ENCODE measurements around the gene TSPYL6.

Gene TSPYL6

DNA sequence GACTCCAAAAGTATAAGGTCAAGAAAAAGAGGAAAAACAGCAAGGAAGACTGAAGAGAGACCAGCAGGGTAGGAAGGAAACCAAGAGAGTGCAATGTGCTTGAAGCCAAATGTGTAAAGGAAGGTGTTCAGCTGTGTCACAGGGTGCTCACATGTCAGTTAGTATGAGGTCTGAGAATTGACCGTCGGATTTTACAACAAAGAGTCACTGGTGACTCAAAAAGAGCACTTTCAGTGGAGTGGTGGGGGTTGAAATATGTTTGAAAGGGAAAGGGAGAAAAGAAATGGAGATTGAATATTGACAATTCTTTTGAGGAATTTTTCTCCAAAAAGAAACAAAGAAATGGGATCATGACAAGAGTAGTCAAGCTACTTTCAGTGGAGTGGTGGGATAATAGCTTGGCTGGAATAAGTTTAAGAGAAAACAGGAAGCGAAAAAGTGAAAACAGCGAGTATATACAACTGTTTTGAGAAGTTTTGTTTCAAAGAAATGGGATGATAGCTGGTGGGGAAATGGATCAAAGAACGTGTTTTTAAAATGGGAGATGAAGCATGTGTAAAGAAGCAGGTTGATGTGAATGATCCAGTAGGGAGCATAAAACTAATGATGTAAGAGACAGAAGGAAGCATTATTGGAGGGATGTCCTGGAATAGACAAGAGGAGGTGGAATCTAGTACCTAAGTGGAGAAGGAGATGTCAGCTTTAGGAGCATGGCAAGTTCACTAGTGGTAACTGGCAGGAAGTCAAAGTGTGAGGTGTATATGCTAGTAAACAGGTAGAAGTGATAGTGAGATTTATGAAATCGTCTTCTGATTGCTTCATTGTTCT lies 3.6 kb upstream of the TSPYL6 start:
- in situ Hi-C loops (cut with MboI; ENCODE audit: low sequenced_read_pairs): no loop called here

DNA sequence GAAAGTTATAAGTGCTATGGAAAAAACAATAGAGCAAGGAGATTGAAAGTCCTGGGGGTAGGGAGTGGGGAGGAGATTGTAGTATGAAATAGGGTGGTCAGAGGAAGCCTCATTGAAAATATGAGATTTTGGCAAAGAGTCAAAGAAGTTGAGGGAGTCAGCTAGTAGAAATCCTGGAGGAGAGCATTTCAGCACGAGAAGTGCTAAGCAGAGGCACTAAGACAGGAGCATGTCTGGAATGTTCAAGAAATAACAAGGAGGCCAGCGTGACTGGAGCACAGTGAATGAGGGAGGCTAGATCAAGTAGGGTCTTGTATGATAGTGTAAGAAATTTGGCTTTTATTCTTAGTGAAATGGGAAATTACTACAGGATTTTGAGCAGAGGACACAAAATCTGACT lies 2.1 kb upstream of the TSPYL6 start:
- in situ Hi-C loops (cut with MboI; ENCODE audit: low sequenced_read_pairs): no loop called here

DNA sequence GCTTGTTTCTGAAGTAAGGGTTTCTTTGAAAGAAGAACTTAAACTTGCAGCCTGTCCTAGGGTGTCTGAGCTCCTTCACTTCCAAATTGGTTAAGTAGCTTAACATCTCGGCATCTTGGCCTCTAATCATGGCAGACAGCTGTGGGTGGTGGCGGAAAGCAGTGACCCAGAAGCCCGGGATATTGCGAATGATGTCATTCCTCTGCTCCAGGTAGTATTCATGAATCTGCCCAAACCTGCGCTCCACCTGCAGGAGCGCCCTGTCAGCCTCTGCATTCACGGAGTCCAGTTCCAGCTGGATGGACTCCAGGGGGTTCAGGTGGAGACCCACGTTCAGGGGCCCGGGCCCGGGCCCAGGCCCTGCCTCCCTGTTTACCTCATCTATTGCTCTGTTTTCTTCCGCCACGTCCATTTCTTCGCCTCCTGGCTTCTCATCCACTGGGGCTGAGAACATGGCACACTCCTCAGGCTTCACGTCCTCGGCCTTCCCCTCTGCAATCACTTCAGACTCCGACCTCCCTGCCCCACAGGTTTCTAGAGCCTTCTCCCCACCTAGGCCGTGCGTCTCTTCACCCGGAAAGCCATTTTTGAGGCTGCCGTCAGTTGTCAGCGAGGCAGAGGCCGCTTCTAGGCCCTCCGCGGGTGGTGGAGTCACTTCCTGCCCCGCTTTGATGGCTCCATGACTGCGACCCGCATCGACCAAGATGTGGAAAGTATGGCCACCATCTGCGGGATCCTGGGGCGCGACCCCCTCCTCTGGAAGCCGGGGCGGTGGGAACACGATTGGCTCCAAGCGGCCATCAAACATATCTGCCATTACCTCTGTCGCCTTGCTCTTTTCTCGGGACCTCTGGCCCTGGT lies 569 bp downstream of the TSPYL6 start:
- in situ Hi-C loops (cut with MboI; ENCODE audit: low sequenced_read_pairs): no loop called here

DNA sequence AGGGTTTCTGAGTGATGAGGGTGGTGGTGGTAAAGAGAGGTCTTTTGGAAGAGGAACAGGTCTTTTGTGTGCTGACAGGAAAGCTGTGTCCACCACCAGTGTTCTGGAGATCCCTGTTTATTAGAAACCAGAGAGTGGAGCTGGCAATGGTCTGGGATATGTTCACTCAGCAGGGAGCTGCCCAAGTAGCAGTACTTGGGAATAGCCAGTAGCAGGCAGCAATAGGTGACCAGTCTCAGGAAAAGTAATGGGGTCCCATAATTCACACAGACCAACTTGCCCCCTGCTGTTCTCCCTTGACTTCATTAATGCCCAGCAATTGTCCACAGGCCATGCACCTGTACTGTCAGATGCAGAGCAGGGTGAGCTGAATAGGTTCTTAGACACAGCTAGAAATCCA lies 1.8 kb downstream of the TSPYL6 start:
- in situ Hi-C loops (cut with MboI; ENCODE audit: low sequenced_read_pairs): no loop called here

DNA sequence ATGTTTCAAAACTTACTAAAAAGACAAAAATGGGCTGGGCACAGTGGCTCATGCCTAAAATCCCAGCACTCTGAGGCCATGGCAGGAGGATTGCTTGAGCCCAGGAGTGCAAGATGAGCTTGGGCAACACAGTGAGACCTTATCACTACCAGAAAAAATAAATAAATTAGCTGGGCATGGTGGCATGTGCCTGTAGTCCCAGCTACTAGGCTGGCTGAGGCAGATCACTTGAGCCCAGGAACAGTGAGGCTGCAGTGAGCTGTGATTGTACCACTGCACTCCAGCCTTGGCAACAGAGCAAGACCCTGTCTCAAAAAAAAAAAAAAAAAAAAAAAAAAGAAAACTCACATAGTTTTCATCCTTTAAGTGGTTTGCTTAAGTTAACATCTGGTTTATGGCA lies 6.4 kb downstream of the TSPYL6 start:
- in situ Hi-C loops (cut with MboI; ENCODE audit: low sequenced_read_pairs): no loop called here

GRCh38 chr2:54247115-54247514 lies 8.9 kb downstream of the TSPYL6 start:
- in situ Hi-C loops (cut with MboI; ENCODE audit: low sequenced_read_pairs): no loop called here

DNA sequence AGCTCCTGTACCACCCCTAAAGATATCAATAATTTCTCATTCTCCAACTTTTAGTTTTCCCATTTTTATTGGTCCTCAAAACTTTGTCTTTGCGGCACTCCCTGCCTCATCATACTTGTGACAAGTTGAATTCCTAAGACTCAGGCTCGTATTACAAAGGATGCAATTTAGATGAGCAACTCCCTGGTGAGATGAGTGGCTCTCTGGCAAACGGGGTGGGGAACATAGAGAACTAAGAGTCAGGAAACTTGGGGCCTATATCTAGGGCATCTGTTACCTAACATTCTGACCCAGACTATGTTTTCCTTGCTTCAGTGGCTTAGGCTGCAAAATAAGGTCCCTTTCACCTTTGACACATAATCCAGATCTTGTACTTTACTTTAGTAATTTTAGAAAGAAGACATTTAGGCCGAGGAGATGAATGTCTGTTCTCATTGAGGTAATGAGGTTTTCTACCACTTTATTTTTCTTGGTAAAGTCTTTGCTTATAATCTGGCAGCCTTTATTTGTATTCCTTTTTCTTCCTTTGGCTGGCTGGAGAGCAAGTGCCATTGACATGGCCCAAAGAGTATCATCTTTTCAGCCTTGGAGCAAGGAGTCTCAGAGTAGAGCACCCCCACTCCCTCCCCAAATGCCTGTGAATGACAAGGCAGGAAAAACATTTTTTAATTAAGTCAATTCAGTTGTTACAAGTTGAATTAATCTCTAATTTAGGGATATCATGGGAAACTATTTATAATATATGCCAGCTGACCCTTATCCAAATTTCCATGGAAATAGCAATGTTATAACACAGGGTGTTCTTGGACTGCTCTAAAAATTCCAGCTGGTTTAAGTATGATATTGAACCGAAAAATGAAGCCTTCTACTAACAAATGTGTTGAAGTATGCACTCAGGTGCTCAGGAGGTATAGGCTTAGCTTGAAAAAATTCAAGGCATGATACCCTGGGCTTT lies 15.2 kb downstream of the TSPYL6 start:
- in situ Hi-C loops (cut with MboI; ENCODE audit: low sequenced_read_pairs): no loop called here

DNA sequence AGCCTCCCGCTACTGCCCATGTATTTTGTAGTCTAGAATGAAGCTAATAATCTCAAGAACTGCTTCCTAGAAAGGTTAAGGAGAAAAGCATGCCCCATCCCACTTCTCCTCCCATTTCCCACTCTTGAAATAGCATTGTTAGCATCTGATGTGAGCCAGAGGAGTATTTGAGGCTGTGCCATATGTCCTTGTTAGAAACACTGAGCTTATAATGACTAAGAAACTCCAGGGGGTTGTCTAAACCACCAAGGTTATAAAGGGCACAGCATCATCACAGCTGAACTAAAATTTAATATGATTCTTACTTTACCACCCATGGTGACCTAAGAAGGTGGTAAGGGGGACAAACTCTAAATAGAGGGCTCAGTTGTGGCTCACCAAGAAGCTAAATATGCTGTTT lies 16.6 kb downstream of the TSPYL6 start:
- in situ Hi-C loops (cut with MboI; ENCODE audit: low sequenced_read_pairs): no loop called here

- in situ Hi-C loops (cut with MboI; ENCODE audit: low sequenced_read_pairs): no loop called here
Measured at GRCh38 chr2:54237428-54237827, 18.6 kb downstream of the TSPYL6 start.

DNA sequence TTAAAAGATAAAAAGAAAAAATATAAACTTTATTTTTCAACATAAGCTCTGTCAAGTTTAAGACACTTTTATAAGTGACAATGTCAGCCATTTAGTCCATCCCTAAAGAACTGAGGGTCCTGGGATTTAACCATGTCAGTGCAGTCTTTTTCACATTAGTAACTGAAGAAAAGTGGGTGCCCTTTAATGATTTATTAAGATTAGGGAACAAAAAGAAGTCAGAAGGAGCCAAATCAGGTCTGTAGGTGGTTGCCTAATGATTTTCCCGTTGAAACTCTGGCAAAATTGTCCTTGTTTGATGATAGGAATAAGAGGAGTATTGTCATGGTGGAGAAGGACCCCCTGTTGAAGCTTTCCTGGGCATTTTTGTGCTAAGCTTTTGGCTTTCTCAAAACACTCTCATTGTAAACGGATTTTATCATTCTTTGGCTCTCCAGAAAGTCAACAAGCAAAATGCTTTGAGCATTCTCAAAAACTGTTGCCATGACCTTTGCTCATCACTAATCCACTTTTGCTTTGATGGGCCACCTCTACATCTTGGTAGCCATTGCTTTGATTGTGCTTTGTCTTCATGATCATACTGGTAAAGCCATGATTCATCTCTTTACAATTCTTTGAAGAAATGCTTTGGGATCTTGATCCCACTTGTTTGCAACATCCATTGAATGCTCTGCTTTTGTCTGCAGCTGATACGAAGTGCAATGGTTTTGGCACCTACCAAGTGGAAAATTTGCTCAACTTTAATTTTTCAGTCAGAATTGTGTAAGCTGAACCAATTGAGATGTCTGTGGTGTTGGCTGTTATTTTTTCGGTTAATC lies 22.0 kb downstream of the TSPYL6 start:
- in situ Hi-C loops (cut with MboI; ENCODE audit: low sequenced_read_pairs): no loop called here

DNA sequence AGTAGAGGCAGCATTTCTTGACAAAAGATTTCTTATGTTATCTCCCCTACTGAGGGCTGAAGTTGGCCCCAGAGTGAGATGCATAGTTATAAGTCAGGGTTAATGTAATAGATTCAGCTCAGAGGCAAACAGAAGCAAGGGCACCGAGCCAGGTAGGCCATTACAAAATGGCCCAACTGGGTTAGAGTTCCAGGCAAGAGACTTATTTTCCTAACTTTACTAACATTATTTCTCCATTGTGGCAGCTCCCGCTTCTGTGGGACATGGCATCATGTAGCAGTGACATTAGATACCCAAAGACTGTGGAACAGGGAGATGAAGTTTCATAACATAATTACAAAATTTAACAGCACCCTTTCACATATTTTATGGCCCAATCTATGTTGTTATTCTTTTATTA lies 27.1 kb downstream of the TSPYL6 start:
- in situ Hi-C loops (cut with MboI; ENCODE audit: low sequenced_read_pairs): no loop called here

GRCh38 chr2:54227798-54228197 lies 28.2 kb downstream of the TSPYL6 start:
- in situ Hi-C loops (cut with MboI; ENCODE audit: low sequenced_read_pairs): no loop called here

- in situ Hi-C loops (cut with MboI; ENCODE audit: low sequenced_read_pairs): no loop called here
Measured at GRCh38 chr2:54226260-54226659, 29.8 kb downstream of the TSPYL6 start.

- in situ Hi-C loops (cut with MboI; ENCODE audit: low sequenced_read_pairs): no loop called here
Measured at GRCh38 chr2:54224997-54225396, 31.0 kb downstream of the TSPYL6 start.

DNA sequence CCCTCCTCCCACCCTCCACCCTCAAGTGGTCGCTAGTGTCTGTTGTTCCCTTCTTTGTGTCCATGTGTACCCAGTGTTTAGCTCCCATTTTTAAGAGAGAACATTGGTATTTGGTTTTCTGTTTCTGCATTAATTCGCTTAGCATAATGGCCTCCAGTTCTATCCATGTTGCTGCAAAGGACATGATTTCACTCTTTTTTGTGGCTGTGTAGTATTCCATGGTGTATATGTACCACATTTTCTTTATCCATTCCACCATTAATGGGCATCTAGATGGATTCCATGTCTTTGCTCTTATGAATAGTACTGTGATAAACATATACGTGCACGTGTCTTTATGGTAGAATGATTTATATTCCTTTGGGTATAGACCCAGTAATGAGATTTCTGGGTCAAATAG lies 42.9 kb downstream of the TSPYL6 start:
- in situ Hi-C loops (cut with MboI; ENCODE audit: low sequenced_read_pairs): no loop called here

DNA sequence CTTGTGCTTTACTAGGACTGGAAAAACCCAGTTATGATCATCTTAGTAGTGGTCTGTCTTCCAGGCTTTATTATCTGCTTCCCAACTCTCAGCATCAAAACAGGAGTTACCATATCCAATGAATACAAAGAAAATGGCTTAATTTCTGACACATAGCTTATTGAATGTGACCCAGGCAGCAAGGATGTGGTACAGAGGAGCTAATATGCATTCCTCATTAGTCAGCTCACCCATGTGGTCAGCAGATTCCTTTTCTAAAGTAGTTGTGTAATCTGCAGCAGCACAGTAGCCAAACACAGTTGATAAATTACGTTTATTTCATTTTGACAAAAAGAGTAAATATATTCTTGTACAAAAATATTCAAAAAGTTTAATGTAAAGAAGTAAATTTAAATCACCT lies 43.6 kb downstream of the TSPYL6 start:
- in situ Hi-C loops (cut with MboI; ENCODE audit: low sequenced_read_pairs): no loop called here

GRCh38 chr2:54209379-54209778 lies 46.6 kb downstream of the TSPYL6 start:
- in situ Hi-C loops (cut with MboI; ENCODE audit: low sequenced_read_pairs): no loop called here

GRCh38 chr2:54208364-54209240 lies 47.4 kb downstream of the TSPYL6 start:
- in situ Hi-C loops (cut with MboI; ENCODE audit: low sequenced_read_pairs): no loop called here

DNA sequence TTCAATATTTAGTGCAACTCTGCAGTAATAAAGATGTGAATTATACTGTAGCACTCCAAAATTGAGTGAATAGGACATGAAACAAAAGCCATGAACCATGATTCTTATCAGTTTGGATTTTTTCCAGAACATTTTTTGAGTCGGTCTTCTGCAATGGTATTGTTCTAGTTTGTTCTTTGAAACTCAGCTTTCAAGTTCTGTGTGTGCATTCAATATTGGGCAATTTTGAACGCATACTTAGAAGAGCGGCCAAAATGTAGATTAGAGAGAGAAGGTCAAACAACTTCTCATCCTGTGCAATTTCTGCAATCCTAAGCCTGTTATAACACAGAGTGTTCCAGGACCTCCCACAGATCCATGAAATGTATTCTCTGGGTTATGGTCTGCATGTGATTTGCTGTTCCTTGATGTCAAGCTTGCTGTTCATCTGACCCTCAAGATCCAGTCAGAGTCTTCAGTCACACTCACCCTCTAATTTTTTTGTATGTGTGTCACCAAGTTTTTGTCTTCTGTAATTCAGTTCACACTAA lies 48.3 kb downstream of the TSPYL6 start:
- in situ Hi-C loops (cut with MboI; ENCODE audit: low sequenced_read_pairs): no loop called here

Data from HL-60/S4 treated with phorbol 12-myristate 13-acetate at 8.2 ng/mL for 4 days and 3 days (cell line).